K562 (cell line): ENCODE results near the gene FAM149B1. TPM values are rescaled to one million over a fixed set of nuclear protein-coding genes. Genes with fewer than 3 reads are reported as not detected.

Source experiments
- CEBPG ChIP-seq, 3 experiments: fragments of 200-800 bp in 1 of 3; sonication (Bioruptor generic) in 1 of 3; sonication (generic) in 1 of 3; formaldehyde crosslinking in 1 of 3; IDR thresholded peaks in 2 of 3; conservative IDR thresholded peaks in 1 of 3; 2 replicates each; pipeline versions ENCODE4 v1.6.1 to v1.8.0; 2016 to 2022; ENCODE audit warnings: missing compliant biosample characterization in 2 of 3, missing genetic modification characterization in 2 of 3, mild to moderate bottlenecking in 1 of 3, missing genetic modification reagents in 1 of 3
- CREB5 ChIP-seq: fragments of 250-450 bp; sonication (Bioruptor Pico); IDR thresholded peaks from 2 replicates; pipeline ENCODE4 v1.5.0; 2020; ENCODE audit warnings: mild to moderate bottlenecking
- FOS ChIP-seq: IDR thresholded peaks from 3 replicates; pipeline ENCODE4 v1.6.1; 2011; ENCODE audit not compliant: insufficient read length; ENCODE audit errors: extremely low read depth
- GATAD2B ChIP-seq: fragments of 450-650 bp; IDR thresholded peaks from 2 replicates; pipeline ENCODE4 v1.6.1; 2017; ENCODE audit warnings: mild to moderate bottlenecking, borderline replicate concordance
- IFI16 ChIP-seq: fragments of 250-450 bp; sonication (Bioruptor Pico); IDR thresholded peaks from 2 replicates; pipeline ENCODE4 v2.1.2; 2022; ENCODE audit warnings: mild to moderate bottlenecking, inconsistent platforms
- KAT2B ChIP-seq: IDR thresholded peaks from one replicate; pipeline ENCODE4 v1.6.1; 2012; ENCODE audit warnings: low read depth, mild to moderate bottlenecking, control low read depth, inconsistent platforms, low read length, moderate library complexity
- PHF20 ChIP-seq: fragments of 450-650 bp; IDR thresholded peaks from 2 replicates; pipeline ENCODE4 v1.6.1; 2018; ENCODE audit not compliant: partially characterized antibody
- SMAD4 ChIP-seq: fragments of 250-450 bp; sonication (Bioruptor Pico); conservative IDR thresholded peaks from 2 replicates; pipeline ENCODE4 v1.8.0; 2021; ENCODE audit warnings: inconsistent platforms, mild to moderate bottlenecking, moderate library complexity
- SNIP1 ChIP-seq: fragments of 450-650 bp; IDR thresholded peaks from 2 replicates; pipeline ENCODE4 v1.7.1; 2017; ENCODE audit warnings: low read depth, mild to moderate bottlenecking
- TSC22D4 ChIP-seq: fragments of 450-650 bp; IDR thresholded peaks from 2 replicates; pipeline ENCODE4 v1.6.1; 2016; ENCODE audit warnings: missing genetic modification characterization, missing biosample characterization, control low read depth
- ZNF444 ChIP-seq: fragments of 250-450 bp; sonication (Bioruptor Pico); IDR thresholded peaks from 2 replicates; pipeline ENCODE4 v1.4.0; 2020; ENCODE audit warnings: mild to moderate bottlenecking, moderate library complexity
- ZNF57 ChIP-seq: fragments of 450-650 bp; formaldehyde crosslinking; IDR thresholded peaks from 2 replicates; pipeline ENCODE4 v1.4.0; 2020; ENCODE audit warnings: mild to moderate bottlenecking, moderate library complexity
- ZNF589 ChIP-seq: fragments of 200-800 bp; sonication (Bioruptor generic); IDR thresholded peaks from 2 replicates; pipeline ENCODE4 v1.6.1; 2016; ENCODE audit warnings: low read depth, missing genetic modification characterization, missing compliant biosample characterization
- ZNF707 ChIP-seq: fragments of 250-450 bp; sonication (Bioruptor Pico); conservative IDR thresholded peaks from 2 replicates; pipeline ENCODE4 v1.8.0; 2022; ENCODE audit warnings: inconsistent platforms, mild to moderate bottlenecking, moderate library complexity
- polyA plus RNA-seq, 8 experiments: library from polyadenylated mRNA; depleted of rRNA in 4 of 8; stranded (reverse) in 5 of 8; unstranded in 3 of 8; fragments of >200 nt; fragmentation: Nextera tagmentation in 2 of 8; fragmentation: Illumina TruSeq in 1 of 8; extraction: Ambion mirVana in 2 of 8; extraction: Trizol in 1 of 8; gene quantifications; 2 replicates each; pipeline versions ENCODE4 v1.2.1 to v1.2.3, GENCODE V29; 2011 to 2014; ENCODE audit warnings: inconsistent platforms in 1 of 8, missing spikeins in 1 of 8
- total RNA-seq, 7 experiments: library from RNA; depleted of rRNA in 6 of 7; stranded (reverse); fragments of >200 nt in 6 of 7; fragmentation: Illumina TruSeq in 2 of 7; extraction: Trizol in 2 of 7; gene quantifications; 2 replicates each; pipeline versions ENCODE4 v1.2.1 to v1.2.3, GENCODE V29; 2011 to 2021; ENCODE audit warnings: low replicate concordance in 1 of 7
- TF ChIP-seq, protein P1 (sequence below): IDR thresholded peaks from 2 replicates; pipeline ENCODE4 v1.6.1; 2011; ENCODE audit warnings: borderline replicate concordance, low read depth, mild to moderate bottlenecking, moderate library complexity, low read length; ENCODE audit not compliant: insufficient read depth, poor library complexity, severe bottlenecking
- TF ChIP-seq, protein P2 (sequence below), 2 experiments: fragments of 450-650 bp in 1 of 2; sonication (generic) in 1 of 2; formaldehyde crosslinking; conservative IDR thresholded peaks; 2 replicates each; pipeline versions ENCODE4 v1.4.0 to v1.8.1; 2020 to 2022; ENCODE audit warnings: mild to moderate bottlenecking in 1 of 2, missing genetic modification reagents in 1 of 2
- TF ChIP-seq, protein P3 (sequence below), 2 experiments: fragments of 200-800 bp in 1 of 2; sonication (Bioruptor generic) in 1 of 2; sonication (generic) in 1 of 2; formaldehyde crosslinking in 1 of 2; IDR thresholded peaks in 1 of 2; conservative IDR thresholded peaks in 1 of 2; 2 replicates each; pipeline versions ENCODE4 v1.5.0 to v1.6.1; 2016 to 2020; ENCODE audit warnings: missing compliant biosample characterization in 1 of 2, missing genetic modification characterization in 1 of 2, missing genetic modification reagents in 1 of 2

The FAM149B1 gene
- total and polyA plus RNA-seq, 9 of the 15 experiments (the other 6 are each of a cell fraction or from before 2014, with no cell fraction given), result 4.2 to 18.5 (median 9.3) TPM

GRCh38 chr10:73167783-73168464 is at the start of gene FAM149B1, which contains the start of gene ECD (continued):
- TF ChIP-seq SNIP1, result peak; percentile 7; the same call in 1 of the 2 replicates
- TF ChIP-seq, protein P1, sequence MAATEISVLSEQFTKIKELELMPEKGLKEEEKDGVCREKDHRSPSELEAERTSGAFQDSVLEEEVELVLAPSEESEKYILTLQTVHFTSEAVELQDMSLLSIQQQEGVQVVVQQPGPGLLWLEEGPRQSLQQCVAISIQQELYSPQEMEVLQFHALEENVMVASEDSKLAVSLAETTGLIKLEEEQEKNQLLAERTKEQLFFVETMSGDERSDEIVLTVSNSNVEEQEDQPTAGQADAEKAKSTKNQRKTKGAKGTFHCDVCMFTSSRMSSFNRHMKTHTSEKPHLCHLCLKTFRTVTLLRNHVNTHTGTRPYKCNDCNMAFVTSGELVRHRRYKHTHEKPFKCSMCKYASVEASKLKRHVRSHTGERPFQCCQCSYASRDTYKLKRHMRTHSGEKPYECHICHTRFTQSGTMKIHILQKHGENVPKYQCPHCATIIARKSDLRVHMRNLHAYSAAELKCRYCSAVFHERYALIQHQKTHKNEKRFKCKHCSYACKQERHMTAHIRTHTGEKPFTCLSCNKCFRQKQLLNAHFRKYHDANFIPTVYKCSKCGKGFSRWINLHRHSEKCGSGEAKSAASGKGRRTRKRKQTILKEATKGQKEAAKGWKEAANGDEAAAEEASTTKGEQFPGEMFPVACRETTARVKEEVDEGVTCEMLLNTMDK, result peak; percentile 75
- TF ChIP-seq TSC22D4 (tag), result no peak
- no peak for TF ChIP-seq KAT2B
- TF ChIP-seq, protein P2, sequence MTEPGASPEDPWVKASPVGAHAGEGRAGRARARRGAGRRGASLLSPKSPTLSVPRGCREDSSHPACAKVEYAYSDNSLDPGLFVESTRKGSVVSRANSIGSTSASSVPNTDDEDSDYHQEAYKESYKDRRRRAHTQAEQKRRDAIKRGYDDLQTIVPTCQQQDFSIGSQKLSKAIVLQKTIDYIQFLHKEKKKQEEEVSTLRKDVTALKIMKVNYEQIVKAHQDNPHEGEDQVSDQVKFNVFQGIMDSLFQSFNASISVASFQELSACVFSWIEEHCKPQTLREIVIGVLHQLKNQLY (CRISPR knock-in tag; conservative IDR thresholded peaks at IDR 0.05), result no peak
- TF ChIP-seq GATAD2B, result no peak
- no peak for TF ChIP-seq ZNF589 (CRISPR knock-in tag)
- no peak for TF ChIP-seq ZNF57
- peak; percentile 99 for TF ChIP-seq PHF20
- no peak for TF ChIP-seq CEBPG (CRISPR knock-in tag; IDR thresholded peaks at IDR 0.05)
- TF ChIP-seq CEBPG (tag; conservative IDR thresholded peaks at IDR 0.05 in 1 of 2, IDR thresholded peaks at IDR 0.05 in 1 of 2), result 0 out of 4 replicates have a peak, but pooled peaks of 1 of the 2 experiments have one; percentile 8
- TF ChIP-seq, protein P3, sequence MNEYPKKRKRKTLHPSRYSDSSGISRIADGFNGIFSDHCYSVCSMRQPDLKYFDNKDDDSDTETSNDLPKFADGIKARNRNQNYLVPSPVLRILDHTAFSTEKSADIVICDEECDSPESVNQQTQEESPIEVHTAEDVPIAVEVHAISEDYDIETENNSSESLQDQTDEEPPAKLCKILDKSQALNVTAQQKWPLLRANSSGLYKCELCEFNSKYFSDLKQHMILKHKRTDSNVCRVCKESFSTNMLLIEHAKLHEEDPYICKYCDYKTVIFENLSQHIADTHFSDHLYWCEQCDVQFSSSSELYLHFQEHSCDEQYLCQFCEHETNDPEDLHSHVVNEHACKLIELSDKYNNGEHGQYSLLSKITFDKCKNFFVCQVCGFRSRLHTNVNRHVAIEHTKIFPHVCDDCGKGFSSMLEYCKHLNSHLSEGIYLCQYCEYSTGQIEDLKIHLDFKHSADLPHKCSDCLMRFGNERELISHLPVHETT (CRISPR knock-in tag; conservative IDR thresholded peaks at IDR 0.05 in 1 of 2, IDR thresholded peaks at IDR 0.05 in 1 of 2), result peak in 1 of 2 experiments; percentile 98; a peak in 2 of 4 replicates
- no peak for TF ChIP-seq ZNF444 (CRISPR knock-in tag)
- no peak for TF ChIP-seq IFI16
- TF ChIP-seq SMAD4 (CRISPR knock-in tag), result peak; percentile 80
- no peak for TF ChIP-seq FOS
- TF ChIP-seq CREB5 (CRISPR knock-in tag), result no peak
- TF ChIP-seq ZNF707, result no peak
